TTC549 (cell line): ENCODE results near the gene MAPRE2.
"Not testable (repeated sequence)": the region's sequence is repeated elsewhere in the genome, so short reads cannot be mapped to it uniquely, and the experiment has no call there.

Experiments
- FAIRE-seq: peaks from 2 replicates; lab custom pipeline; 2012; peaks lifted over from hg19 to GRCh38; lab: Jason Lieb, UNC

MAPRE2 gene

GRCh38 chr18:35127201-35127600 is 86.0 kb downstream of the MAPRE2 start:
- FAIRE-seq: no peak

GRCh38 chr18:35128675-35129074 is 87.5 kb downstream of the MAPRE2 start:
- no peak for FAIRE-seq

GRCh38 chr18:35130236-35130635 is 89.0 kb downstream of the MAPRE2 start:
- no peak for FAIRE-seq

- no peak for FAIRE-seq
Measured at GRCh38 chr18:35131387-35132020, 90.3 kb downstream of the MAPRE2 start.

- FAIRE-seq: no peak
Measured at GRCh38 chr18:35132021-35132902, 91.0 kb downstream of the MAPRE2 start.

- no peak for FAIRE-seq
Measured at GRCh38 chr18:35134190-35134730, 93.0 kb downstream of the MAPRE2 start.

- FAIRE-seq: no peak
Measured at GRCh38 chr18:35134791-35135531, 93.7 kb downstream of the MAPRE2 start.

- FAIRE-seq: no peak
Measured at GRCh38 chr18:35136248-35136647, 95.0 kb downstream of the MAPRE2 start.

- no peak for FAIRE-seq
Measured at GRCh38 chr18:35136885-35137284, 95.7 kb downstream of the MAPRE2 start.

- FAIRE-seq: no peak
Measured at GRCh38 chr18:35137632-35138031, 96.4 kb downstream of the MAPRE2 start.

- no peak for FAIRE-seq
Measured at GRCh38 chr18:35138773-35139172, 97.6 kb downstream of the MAPRE2 start.

- no peak for FAIRE-seq
Measured at GRCh38 chr18:35139517-35139916, 98.3 kb downstream of the MAPRE2 start.

- FAIRE-seq: no peak
Measured at GRCh38 chr18:35141077-35141476, 99.9 kb downstream of the MAPRE2 start.

- FAIRE-seq: no peak
Measured at GRCh38 chr18:35141567-35142274, 100.5 kb downstream of the MAPRE2 start.

GRCh38 chr18:35142275-35142615 is 101.0 kb downstream of the MAPRE2 start:
- FAIRE-seq: no peak

GRCh38 chr18:35143622-35144596 is 102.7 kb downstream of the MAPRE2 start:
- no peak for FAIRE-seq

GRCh38 chr18:35144698-35145097 is 103.5 kb downstream of the MAPRE2 start:
- no peak for FAIRE-seq

- FAIRE-seq: not testable (repeated sequence)
Measured at GRCh38 chr18:35150195-35150594, 109.0 kb downstream of the MAPRE2 start.

- FAIRE-seq: no peak
Measured at GRCh38 chr18:35153609-35154272, 112.5 kb downstream of the MAPRE2 start.

GRCh38 chr18:35155398-35156117 is 114.3 kb downstream of the MAPRE2 start:
- no peak for FAIRE-seq
